GM19238 (cell line): Measurements from ENCODE around the gene WDR83.
"Not testable (repeated sequence)": the region's sequence is repeated elsewhere in the genome, so short reads cannot be mapped to it uniquely, and the experiment has no call there.

Experiments
- DNase-seq: peaks from one replicate; pipeline ENCODE4 v3.0.0; 2011; ENCODE audit warnings: low spot score; ENCODE audit not compliant: insufficient read length

WDR83 gene

GRCh38 chr19:12711187-12711586 is 44.6 kb downstream of the WDR83 start:
- DNase-seq, result no peak

GRCh38 chr19:12712077-12712476 is 45.5 kb downstream of the WDR83 start:
- not testable (repeated sequence) for DNase-seq

GRCh38 chr19:12713304-12713703 is 46.7 kb downstream of the WDR83 start:
- DNase-seq, result not testable (repeated sequence)

GRCh38 chr19:12715102-12715501 is 48.5 kb downstream of the WDR83 start:
- no peak for DNase-seq

- no peak for DNase-seq
Measured at GRCh38 chr19:12715929-12716328, 49.3 kb downstream of the WDR83 start.

- no peak for DNase-seq
Measured at GRCh38 chr19:12720296-12720695, 53.7 kb downstream of the WDR83 start.

- DNase-seq, result no peak
Measured at GRCh38 chr19:12720851-12721655, 54.4 kb downstream of the WDR83 start.

GRCh38 chr19:12721656-12722565 is 55.3 kb downstream of the WDR83 start:
- peak; percentile 72 for DNase-seq

GRCh38 chr19:12722566-12723380 is 56.2 kb downstream of the WDR83 start:
- DNase-seq, result peak; percentile 99

- DNase-seq, result no peak
Measured at GRCh38 chr19:12723381-12723640, 56.7 kb downstream of the WDR83 start.

- peak; percentile 85 for DNase-seq
Measured at GRCh38 chr19:12723641-12724426, 57.2 kb downstream of the WDR83 start, which contains the start of gene TNPO2. Gene TNPO2 (minus strand): TSS chr19:12723932. CDS start chr19:12720977, 2,955 bp downstream.
